H9 (cell line): ENCODE measurements around the gene CRMP1. TPM values are rescaled to one million over a fixed set of nuclear protein-coding genes. Genes with fewer than 3 reads are reported as not detected.

Experiments used
- DNase-seq: peaks from one replicate; pipeline ENCODE4 v3.0.0-alpha.2; 2017
- H2AFZ ChIP-seq: one replicate; pipeline ENCODE4 v1.6.1; 2013; ENCODE audit warnings: mild to moderate bottlenecking, low read length, control low read depth, moderate library complexity
- H2AK5ac ChIP-seq: 2 replicates; pipeline ENCODE4 v1.6.1; 2013; ENCODE audit warnings: low read length, control low read depth, mixed read lengths; ENCODE audit not compliant: insufficient read length
- H2BK120ac ChIP-seq: one replicate; pipeline ENCODE4 v1.6.1; 2013; ENCODE audit warnings: low read depth, mild to moderate bottlenecking, low read length, control low read depth, inconsistent platforms; ENCODE audit not compliant: poor library complexity, severe bottlenecking
- H2BK12ac ChIP-seq: 2 replicates; pipeline ENCODE4 v1.6.1; 2013; ENCODE audit warnings: low read length, control low read depth, mixed read lengths, low read depth; ENCODE audit not compliant: insufficient read length
- H2BK15ac ChIP-seq: 2 replicates; pipeline ENCODE4 v1.6.1; 2013; ENCODE audit warnings: low read depth, low read length, control low read depth
- H2BK20ac ChIP-seq: one replicate; pipeline ENCODE4 v1.6.1; 2013; ENCODE audit warnings: low read depth, mild to moderate bottlenecking, low read length, control low read depth, inconsistent platforms; ENCODE audit not compliant: poor library complexity, severe bottlenecking
- H2BK5ac ChIP-seq: 2 replicates; pipeline ENCODE4 v1.6.1; 2013; ENCODE audit warnings: low read length, control low read depth, mixed read lengths; ENCODE audit not compliant: insufficient read length
- H3K14ac ChIP-seq: 2 replicates; pipeline ENCODE4 v1.6.1; 2013; ENCODE audit warnings: low read length, control low read depth; ENCODE audit not compliant: insufficient read depth
- H3K18ac ChIP-seq: 2 replicates; pipeline ENCODE4 v1.6.1; 2013; ENCODE audit warnings: low read depth, mild to moderate bottlenecking, mixed read lengths, low read length, control low read depth; ENCODE audit not compliant: insufficient read length
- H3K23ac ChIP-seq: 2 replicates; pipeline ENCODE4 v1.6.1; 2013; ENCODE audit warnings: low read length, control low read depth, mixed read lengths, low read depth; ENCODE audit not compliant: insufficient read length
- H3K23me2 ChIP-seq: 2 replicates; pipeline ENCODE4 v1.6.1; 2013; ENCODE audit warnings: low read depth, mild to moderate bottlenecking, mixed read lengths, low read length, control low read depth; ENCODE audit not compliant: insufficient read length, poor library complexity, severe bottlenecking
- H3K27ac ChIP-seq: 2 replicates; pipeline ENCODE4 v1.5.1; 2013; ENCODE audit warnings: low read length, control low read depth, mixed read lengths, low read depth; ENCODE audit not compliant: insufficient read length
- H3K27me3 ChIP-seq: 2 replicates; pipeline ENCODE4 v1.6.1; 2013; ENCODE audit warnings: low read length, control low read depth, inconsistent platforms; ENCODE audit not compliant: insufficient read depth
- H3K4ac ChIP-seq: 2 replicates; pipeline ENCODE4 v1.6.1; 2013; ENCODE audit warnings: low read depth, mild to moderate bottlenecking, control low read depth, inconsistent platforms, low read length, moderate library complexity
- H3K4me1 ChIP-seq: 2 replicates; pipeline ENCODE4 v1.6.1; 2013; ENCODE audit warnings: low read length, control low read depth, inconsistent platforms; ENCODE audit not compliant: insufficient read depth
- H3K4me2 ChIP-seq: 2 replicates; pipeline ENCODE4 v1.6.1; 2013; ENCODE audit warnings: low read length, control low read depth, mixed read lengths; ENCODE audit not compliant: insufficient read length, insufficient read depth
- H3K56ac ChIP-seq: 2 replicates; pipeline ENCODE4 v1.6.1; 2013; ENCODE audit warnings: low read depth, mild to moderate bottlenecking, mixed read lengths, low read length, control low read depth; ENCODE audit not compliant: insufficient read length
- H3K79me1 ChIP-seq: 2 replicates; pipeline ENCODE4 v1.6.1; 2013; ENCODE audit warnings: low read depth, mild to moderate bottlenecking, moderate library complexity, low read length, control low read depth, inconsistent platforms; ENCODE audit not compliant: insufficient read depth, poor library complexity, severe bottlenecking
- H3K79me2 ChIP-seq: 2 replicates; pipeline ENCODE4 v1.6.1; 2013; ENCODE audit warnings: low read length, control low read depth, inconsistent platforms; ENCODE audit not compliant: insufficient read depth
- H3K9ac ChIP-seq: 2 replicates; pipeline ENCODE4 v1.6.1; 2013; ENCODE audit warnings: low read length, control low read depth, mixed read lengths; ENCODE audit not compliant: insufficient read length; ENCODE audit errors: extremely low read depth
- H3K9me3 ChIP-seq: one replicate; pipeline ENCODE4 v1.6.1; 2013; ENCODE audit warnings: low read depth, low read length, inconsistent platforms; ENCODE audit not compliant: control insufficient read depth
- H3T11ph ChIP-seq: one replicate; pipeline ENCODE4 v1.6.1; 2013; ENCODE audit warnings: mild to moderate bottlenecking, low read length, control low read depth, inconsistent platforms
- H4K20me1 ChIP-seq: one replicate; pipeline ENCODE4 v1.6.1; 2013; ENCODE audit not compliant: control insufficient read depth, insufficient read length, insufficient read depth
- H4K5ac ChIP-seq: 2 replicates; pipeline ENCODE4 v1.6.1; 2013; ENCODE audit warnings: low read depth, mild to moderate bottlenecking, mixed read lengths, low read length, control low read depth; ENCODE audit not compliant: insufficient read length
- H4K8ac ChIP-seq: replicated peaks from 2 replicates; pipeline ENCODE4 v1.6.1; 2013; ENCODE audit warnings: low read length, control low read depth, mixed read lengths, low read depth; ENCODE audit not compliant: insufficient read length
- H4K91ac ChIP-seq: 2 replicates; pipeline ENCODE4 v1.6.1; 2013; ENCODE audit warnings: low read depth, mild to moderate bottlenecking, moderate library complexity, mixed read lengths, low read length, control low read depth; ENCODE audit not compliant: insufficient read length
- H3K27ac Mint-ChIP-seq, 3 experiments: 2 replicates in 2 of 3; 3 replicates in 1 of 3; pipeline ENCODE4 v1.8.0; 2020 to 2021; ENCODE audit warnings: mixed read lengths in 3 of 3, mild to moderate bottlenecking in 1 of 3, moderate library complexity in 1 of 3
- H3K27me3 Mint-ChIP-seq: 2 replicates; pipeline ENCODE4 v1.8.0; 2021; ENCODE audit warnings: low read depth, mild to moderate bottlenecking, moderate library complexity, mixed read lengths
- H3K36me3 Mint-ChIP-seq, 3 experiments: 2 replicates in 2 of 3; 3 replicates in 1 of 3; pipeline ENCODE4 v1.8.0; 2020 to 2021; ENCODE audit warnings: low read depth in 3 of 3, mixed read lengths in 3 of 3; ENCODE audit not compliant: insufficient read depth in 1 of 3
- H3K4me1 Mint-ChIP-seq, 2 experiments: 2 replicates each; pipeline ENCODE4 v1.8.0; 2020; ENCODE audit warnings: mixed read lengths in 2 of 2
- H3K4me3 Mint-ChIP-seq, 2 experiments: 2 replicates in 1 of 2; 3 replicates in 1 of 2; pipeline ENCODE4 v1.8.0; 2020 to 2021; ENCODE audit warnings: mild to moderate bottlenecking in 2 of 2, mixed read lengths in 2 of 2, moderate library complexity in 1 of 2
- H3K9me3 Mint-ChIP-seq, 2 experiments: 2 replicates in 1 of 2; 3 replicates in 1 of 2; pipeline ENCODE4 v1.8.0; 2020; ENCODE audit warnings: mild to moderate bottlenecking in 2 of 2, mixed read lengths in 2 of 2, moderate library complexity in 1 of 2
- CTCF ChIP-seq: fragments of 200-600 bp; sonication (generic); conservative IDR thresholded peaks from 3 replicates; pipeline ENCODE4 v1.8.0; 2021; ENCODE audit warnings: antibody characterized with exemption, mild to moderate bottlenecking
- WGBS: extraction: QIAGEN DNeasy Blood & Tissue Kit; methylation state at CpG from one replicate; pipeline ENCODE4 v1.1.7; 2013; ENCODE audit warnings: missing lambda C conversion rate, low lambda C conversion rate, mixed read lengths; ENCODE audit not compliant: insufficient read length; ENCODE audit errors: extremely low coverage; 5-methylcytosine and 5-hydroxymethylcytosine counted together
- total RNA-seq: library from RNA; stranded (reverse); gene quantifications from 2 replicates; pipeline ENCODE4 v1.2.1, GENCODE V29; 2021

CRMP1 gene
- total RNA-seq, 1 experiment from 2014 or later = 71.6 TPM

- Histone ChIP-seq H2BK20ac (no peak overlapping the region), H2BK12ac (no peak overlapping the region), H3T11ph (no peak overlapping the region), H3K79me1 (no peaks in the 10 kb centered on the region), H3K27me3 (no peaks in the 10 kb centered on the region), H2BK5ac (no peak overlapping the region), H3K79me2 (no peaks in the 10 kb centered on the region), H3K4me1 (no peaks in the 10 kb centered on the region), H3K14ac (no peak overlapping the region), H2BK120ac (no peak overlapping the region), H3K23ac (no peak overlapping the region), H3K9ac (no peak overlapping the region), H4K5ac (no peak overlapping the region), H3K18ac (no peak overlapping the region), H2AFZ (no peak overlapping the region), H3K4ac (no peak overlapping the region), H4K91ac (no peak overlapping the region), H3K56ac (no peak overlapping the region), H2AK5ac (no peak overlapping the region), H3K27ac (no peak overlapping the region), H3K23me2 (no peaks in the 10 kb centered on the region), H3K9me3 (no peaks in the 10 kb centered on the region), H4K20me1 (no peaks in the 10 kb centered on the region), H4K8ac (no peak overlapping the region), H2BK15ac (no peak overlapping the region), H3K4me2 (no peak overlapping the region)
- no peak for DNase-seq
- Mint-ChIP-seq H3K27ac (no peak overlapping the region), H3K4me3 (no peak overlapping the region), H3K36me3 (peaks cover 8 to 14% (median 8%) of the 10 kb centered on the region in 3 experiments; a peak in 5 of 7 replicates), H3K27me3 (no peaks in the 10 kb centered on the region; the same call in 1 of the 2 replicates), H3K9me3 (no peaks in the 10 kb centered on the region), H3K4me1 (no peaks in the 10 kb centered on the region)
- WGBS = no CpG with 5 or more reads among the region's 5 CpGs
- no peak for TF ChIP-seq CTCF
Observed at GRCh38 chr4:5795580-5795979, 97.3 kb downstream of the CRMP1 start.
